Stimulated activated CD4-positive, alpha-beta T cell treated with anti-CD3 and anti-CD28 coated beads, Interleukin-12 subunit alpha, Interleukin-12 subunit beta, amount 100 ng/mL, for 48 hours (primary cell): ENCODE measurements around the gene DRAP1.

Experiments used
- DNase-seq, 3 donors: peaks; one replicate each; pipeline ENCODE4 v3.0.0-alpha.2; 2020; ENCODE audit warnings: low read depth in 2 of 3, low spot score in 1 of 3

Gene DRAP1

GRCh38 chr11:65961267-65962140, 42.3 kb downstream of the DRAP1 start, which contains the start of gene SART1:
Gene SART1, plus strand, starts transcription at chr11:65961734. Its CDS starts 47 bp downstream, at chr11:65961781.
- DNase-seq: peak; percentile 87 to 95 (median 94)

DNA sequence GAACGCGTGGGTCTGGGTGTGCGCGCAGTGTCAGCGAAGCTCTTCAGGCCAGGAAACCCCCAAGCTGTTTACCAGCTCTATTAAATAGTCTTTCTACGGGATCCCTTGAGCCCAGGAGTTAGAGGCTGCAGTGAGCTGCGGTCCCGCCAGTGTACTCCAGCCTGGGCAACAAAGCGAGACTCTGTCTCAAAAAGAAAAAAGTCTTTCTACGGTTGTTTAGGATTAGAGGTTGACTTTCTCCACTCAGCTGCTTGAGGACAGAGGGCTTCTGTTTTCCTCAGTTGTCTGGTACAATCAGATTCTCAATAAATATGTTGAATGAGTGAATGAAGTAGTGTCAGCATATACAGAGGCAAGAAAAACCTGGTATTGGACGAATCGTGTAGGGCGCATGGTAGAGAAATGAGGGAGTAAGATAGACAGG, 42.9 kb downstream of the DRAP1 start:
- DNase-seq: no peak

DNA sequence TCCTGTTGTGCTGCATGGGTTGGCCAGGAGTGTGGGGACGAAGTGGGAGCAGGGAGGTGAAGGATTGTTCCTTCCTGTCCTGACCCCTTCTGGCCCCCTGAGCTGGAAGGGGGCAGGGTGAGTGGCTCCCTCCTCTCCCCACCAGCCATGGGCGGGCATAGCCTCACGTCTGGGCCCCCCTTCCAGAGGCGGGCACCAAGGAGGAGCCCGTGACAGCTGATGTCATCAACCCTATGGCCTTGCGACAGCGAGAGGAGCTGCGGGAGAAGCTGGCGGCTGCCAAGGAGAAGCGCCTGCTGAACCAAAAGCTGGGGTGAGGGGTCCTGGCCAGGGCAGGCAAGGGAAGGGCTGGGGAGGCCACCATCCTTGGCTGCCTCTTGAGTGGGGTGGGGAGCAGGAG, 45.7 kb downstream of the DRAP1 start:
- DNase-seq: no peak

DNA sequence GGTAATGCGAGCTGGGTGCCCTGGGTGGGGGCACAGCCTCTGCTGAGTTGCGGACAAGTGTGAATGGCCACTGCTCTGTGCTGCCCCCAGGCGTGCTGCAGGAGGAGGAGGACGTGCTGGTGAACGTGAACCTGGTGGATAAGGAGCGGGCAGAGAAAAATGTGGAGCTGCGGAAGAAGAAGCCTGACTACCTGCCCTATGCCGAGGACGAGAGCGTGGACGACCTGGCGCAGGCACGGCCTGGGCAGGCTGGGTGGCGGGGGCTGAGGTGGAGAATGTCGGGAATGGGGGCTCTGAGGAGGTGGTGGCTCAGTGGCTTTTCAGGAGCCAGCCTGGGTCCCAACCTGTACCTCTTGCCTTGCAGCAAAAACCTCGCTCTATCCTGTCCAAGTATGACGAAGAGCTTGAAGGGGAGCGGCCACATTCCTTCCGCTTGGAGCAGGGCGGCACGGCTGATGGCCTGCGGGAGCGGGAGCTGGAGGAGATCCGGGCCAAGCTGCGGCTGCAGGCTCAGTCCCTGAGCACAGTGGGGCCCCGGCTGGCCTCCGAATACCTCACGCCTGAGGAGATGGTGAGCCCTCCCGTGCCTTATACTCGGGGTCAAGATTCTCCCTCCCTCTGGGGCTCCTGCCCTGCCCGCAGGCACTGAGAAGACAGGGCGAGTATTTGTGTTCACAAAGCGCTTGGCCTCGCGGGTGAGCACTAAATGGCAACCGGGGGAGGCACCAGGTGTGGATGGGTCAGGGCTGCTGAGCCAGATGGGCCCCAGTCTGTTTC, 46.9 kb downstream of the DRAP1 start:
- no peak for DNase-seq

DNA sequence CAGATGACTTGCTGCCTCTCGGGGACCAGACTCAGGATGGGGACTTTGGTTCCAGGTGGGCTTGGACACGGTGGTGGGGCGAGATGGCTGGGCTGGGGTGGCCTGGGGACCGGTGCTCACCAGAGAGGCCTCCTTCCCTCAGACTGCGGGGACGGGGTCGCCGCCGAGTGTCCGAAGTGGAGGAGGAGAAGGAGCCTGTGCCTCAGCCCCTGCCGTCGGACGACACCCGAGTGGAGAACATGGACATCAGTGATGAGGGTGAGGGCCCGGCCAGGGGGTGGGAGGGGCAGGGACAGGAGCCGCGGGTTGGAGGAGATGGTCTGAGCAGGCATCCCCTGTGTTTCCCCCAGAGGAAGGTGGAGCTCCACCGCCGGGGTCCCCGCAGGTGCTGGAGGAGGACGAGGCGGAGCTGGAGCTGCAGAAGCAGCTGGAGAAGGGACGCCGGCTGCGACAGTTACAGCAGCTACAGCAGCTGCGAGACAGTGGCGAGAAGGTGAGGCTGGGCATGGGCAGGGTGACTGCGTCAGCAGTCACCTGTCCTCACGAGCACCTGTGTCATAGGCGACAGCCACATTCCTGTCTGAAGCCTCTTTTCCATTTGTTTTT, 48.2 kb downstream of the DRAP1 start:
- DNase-seq: no peak

GRCh38 chr11:65968600-65969482, 49.6 kb downstream of the DRAP1 start:
- no peak for DNase-seq
